Testis (tissue), 2 donors: ENCODE results near the gene CDC42BPB.

Experiments used
- POLR2A ChIP-seq: fragments of 450-650 bp; IDR thresholded peaks from one replicate; pipeline ENCODE4 v1.6.1; 2017; ENCODE audit warnings: antibody characterized with exemption, mild to moderate bottlenecking, moderate library complexity
- TF ChIP-seq, protein P1 (sequence below), 3 experiments: fragments of 450-650 bp in 2 of 3; fragments of 200-600 bp in 1 of 3; sonication (generic) in 1 of 3; IDR thresholded peaks; one replicate each; pipeline ENCODE4 v1.5.1; 2016 to 2019; ENCODE audit warnings: antibody characterized with exemption in 3 of 3, mild to moderate bottlenecking in 2 of 3, moderate library complexity in 1 of 3

GRCh38 chr14:102966681-102967505, 90.5 kb downstream of the CDC42BPB start:
- no peak for TF ChIP-seq POLR2A
- TF ChIP-seq, protein P1, sequence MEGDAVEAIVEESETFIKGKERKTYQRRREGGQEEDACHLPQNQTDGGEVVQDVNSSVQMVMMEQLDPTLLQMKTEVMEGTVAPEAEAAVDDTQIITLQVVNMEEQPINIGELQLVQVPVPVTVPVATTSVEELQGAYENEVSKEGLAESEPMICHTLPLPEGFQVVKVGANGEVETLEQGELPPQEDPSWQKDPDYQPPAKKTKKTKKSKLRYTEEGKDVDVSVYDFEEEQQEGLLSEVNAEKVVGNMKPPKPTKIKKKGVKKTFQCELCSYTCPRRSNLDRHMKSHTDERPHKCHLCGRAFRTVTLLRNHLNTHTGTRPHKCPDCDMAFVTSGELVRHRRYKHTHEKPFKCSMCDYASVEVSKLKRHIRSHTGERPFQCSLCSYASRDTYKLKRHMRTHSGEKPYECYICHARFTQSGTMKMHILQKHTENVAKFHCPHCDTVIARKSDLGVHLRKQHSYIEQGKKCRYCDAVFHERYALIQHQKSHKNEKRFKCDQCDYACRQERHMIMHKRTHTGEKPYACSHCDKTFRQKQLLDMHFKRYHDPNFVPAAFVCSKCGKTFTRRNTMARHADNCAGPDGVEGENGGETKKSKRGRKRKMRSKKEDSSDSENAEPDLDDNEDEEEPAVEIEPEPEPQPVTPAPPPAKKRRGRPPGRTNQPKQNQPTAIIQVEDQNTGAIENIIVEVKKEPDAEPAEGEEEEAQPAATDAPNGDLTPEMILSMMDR (IDR thresholded peaks at IDR 0.05): no peak
